HCT116 (cell line): ENCODE results near the gene NFE2L2.

ENCODE experiments used
- EGR1 ChIP-seq: IDR thresholded peaks from 2 replicates; pipeline ENCODE4 v1.6.1; 2012; ENCODE audit warnings: low read depth
- TF ChIP-seq, protein P1 (sequence below), 3 experiments: fragments of 200-600 bp in 1 of 3; sonication (generic) in 1 of 3; IDR thresholded peaks in 2 of 3; conservative IDR thresholded peaks in 1 of 3; 2 replicates each; pipeline ENCODE4 v1.5.1; 2012 to 2017; ENCODE audit warnings: low read depth in 2 of 3, low read length in 2 of 3, antibody characterized with exemption in 1 of 3, borderline replicate concordance in 1 of 3, control low read depth in 1 of 3, mild to moderate bottlenecking in 1 of 3, mixed read lengths in 1 of 3, mixed run types in 1 of 3, moderate library complexity in 1 of 3; ENCODE audit not compliant: insufficient read depth in 1 of 3

DNA sequence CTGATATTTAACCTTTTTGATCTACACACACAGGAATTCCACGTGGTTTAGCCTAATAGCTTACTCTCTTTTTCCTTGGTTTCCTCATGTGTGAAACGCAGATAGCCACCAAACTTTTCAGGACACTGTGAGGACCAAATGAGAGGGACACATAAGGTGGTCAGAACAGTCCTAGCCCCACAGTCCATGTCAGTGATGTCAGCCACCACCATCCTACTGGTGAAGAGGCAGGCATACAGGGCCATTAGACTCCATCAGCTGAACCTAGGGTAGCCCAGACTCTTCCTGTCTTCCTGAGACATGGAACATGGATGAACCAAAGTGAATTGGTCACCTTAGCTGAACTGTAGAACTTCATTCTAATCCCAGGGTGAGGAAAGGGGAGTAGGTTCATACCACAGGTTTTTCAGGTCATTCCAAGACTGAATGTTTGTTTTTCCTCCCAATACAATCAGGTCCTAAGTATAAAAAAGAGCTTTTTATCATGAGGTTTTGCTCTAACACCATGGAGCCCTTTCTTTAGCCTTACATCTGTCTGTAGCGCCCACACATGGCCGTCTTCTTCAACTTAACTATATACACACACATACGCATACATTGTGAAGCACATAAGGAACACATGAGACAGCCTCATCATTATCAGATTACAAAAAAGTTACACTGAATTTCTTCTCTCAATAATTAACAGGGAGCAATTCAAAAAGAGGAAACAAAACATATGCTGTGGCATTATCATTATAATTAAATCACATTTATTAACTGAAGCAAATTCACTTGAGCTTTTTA, 18.5 kb upstream of the NFE2L2 start:
- TF ChIP-seq, protein P1, sequence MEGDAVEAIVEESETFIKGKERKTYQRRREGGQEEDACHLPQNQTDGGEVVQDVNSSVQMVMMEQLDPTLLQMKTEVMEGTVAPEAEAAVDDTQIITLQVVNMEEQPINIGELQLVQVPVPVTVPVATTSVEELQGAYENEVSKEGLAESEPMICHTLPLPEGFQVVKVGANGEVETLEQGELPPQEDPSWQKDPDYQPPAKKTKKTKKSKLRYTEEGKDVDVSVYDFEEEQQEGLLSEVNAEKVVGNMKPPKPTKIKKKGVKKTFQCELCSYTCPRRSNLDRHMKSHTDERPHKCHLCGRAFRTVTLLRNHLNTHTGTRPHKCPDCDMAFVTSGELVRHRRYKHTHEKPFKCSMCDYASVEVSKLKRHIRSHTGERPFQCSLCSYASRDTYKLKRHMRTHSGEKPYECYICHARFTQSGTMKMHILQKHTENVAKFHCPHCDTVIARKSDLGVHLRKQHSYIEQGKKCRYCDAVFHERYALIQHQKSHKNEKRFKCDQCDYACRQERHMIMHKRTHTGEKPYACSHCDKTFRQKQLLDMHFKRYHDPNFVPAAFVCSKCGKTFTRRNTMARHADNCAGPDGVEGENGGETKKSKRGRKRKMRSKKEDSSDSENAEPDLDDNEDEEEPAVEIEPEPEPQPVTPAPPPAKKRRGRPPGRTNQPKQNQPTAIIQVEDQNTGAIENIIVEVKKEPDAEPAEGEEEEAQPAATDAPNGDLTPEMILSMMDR (IDR thresholded peaks at IDR 0.05 in 2 of 3, conservative IDR thresholded peaks at IDR 0.05 in 1 of 3; ENCODE audit: borderline replicate concordance in 1 of 3, insufficient read depth in 1 of 3, low read depth in 2 of 3, low read length in 2 of 3) = no peak
- TF ChIP-seq EGR1 = no peak
